PC-9 (cell line): ENCODE data around the gene DPP4. TPM values are rescaled to one million over a fixed set of nuclear protein-coding genes. Genes with fewer than 3 reads are reported as not detected.
A peak's percentile ranks its signal among the peaks of the same experiment; 100 is the strongest.

Experiments used
- BruUV-seq: library from RNA; stranded (reverse); fragments of 400-500 nt; replicated peaks from 2 replicates; lab custom pipeline; 2021; lab: Mats Ljungman, UMichigan
- CTCF ChIA-PET: fragments of 300-600 bp; sonication (Branson Sonifier 250); formaldehyde crosslinking; loops from one replicate; lab custom pipeline; 2022; ENCODE audit warnings: antibody characterized with exemption; lab: Charles Lee
- POLR2A ChIA-PET: fragments of 300-600 bp; sonication (Branson Sonifier 250); formaldehyde crosslinking; loops from one replicate; lab custom pipeline; 2022; ENCODE audit warnings: antibody characterized with exemption; ENCODE audit not compliant: unreplicated experiment; lab: Charles Lee
- DNase-seq, 2 experiments: peaks; one replicate each; pipeline versions ENCODE4 v3.0.0 to v3.0.0-alpha.2; 2015 to 2022; ENCODE audit warnings: mixed read lengths in 1 of 2
- H2AFZ ChIP-seq: fragments of 200-600 bp; sonication (generic); 2 replicates; pipeline ENCODE4 v1.8.1; 2017; ENCODE audit warnings: antibody characterized with exemption
- H3F3A ChIP-seq: fragments of 200-600 bp; sonication (generic); 2 replicates; pipeline ENCODE4 v1.8.1; 2017; ENCODE audit warnings: antibody characterized with exemption, mild to moderate bottlenecking, low read depth; ENCODE audit not compliant: insufficient read depth
- H3K27ac ChIP-seq: fragments of 200-600 bp; sonication (generic); 2 replicates; pipeline ENCODE4 v1.6.1; 2016; ENCODE audit warnings: mixed run types
- H3K27me3 ChIP-seq: fragments of 200-600 bp; sonication (generic); 2 replicates; pipeline ENCODE4 v1.6.1; 2016; ENCODE audit warnings: low read depth, mixed run types; ENCODE audit not compliant: insufficient read depth
- H3K36me3 ChIP-seq: fragments of 200-600 bp; sonication (generic); 2 replicates; pipeline ENCODE4 v1.6.1; 2016; ENCODE audit warnings: low read depth, mixed run types
- H3K4me1 ChIP-seq: fragments of 200-600 bp; sonication (generic); replicated peaks from 2 replicates; pipeline ENCODE4 v1.6.1; 2016; ENCODE audit warnings: mixed run types; ENCODE audit not compliant: insufficient read depth
- H3K4me2 ChIP-seq: fragments of 200-600 bp; sonication (generic); 2 replicates; pipeline ENCODE4 v1.6.1; 2017; ENCODE audit warnings: mixed run types
- H3K4me3 ChIP-seq: fragments of 200-600 bp; sonication (generic); 2 replicates; pipeline ENCODE4 v1.6.1; 2016; ENCODE audit warnings: mixed run types
- H3K79me2 ChIP-seq: fragments of 200-600 bp; sonication (generic); 2 replicates; pipeline ENCODE4 v1.6.1; 2017; ENCODE audit warnings: low read depth, mixed run types
- H3K9me2 ChIP-seq: fragments of 200-600 bp; sonication (generic); 2 replicates; pipeline ENCODE4 v1.8.1; 2017; ENCODE audit warnings: mild to moderate bottlenecking; ENCODE audit not compliant: insufficient read depth
- H3K9me3 ChIP-seq: fragments of 200-600 bp; sonication (generic); 2 replicates; pipeline ENCODE4 v1.8.1; 2016; ENCODE audit warnings: low read depth; ENCODE audit not compliant: insufficient read depth
- H4K20me1 ChIP-seq: fragments of 200-600 bp; sonication (generic); 2 replicates; pipeline ENCODE4 v1.8.1; 2017; ENCODE audit not compliant: insufficient read depth
- CTCF ChIP-seq: fragments of 200-600 bp; sonication (generic); conservative IDR thresholded peaks from 2 replicates; pipeline ENCODE4 v1.6.1; 2017; ENCODE audit warnings: mixed run types, antibody characterized with exemption, mild to moderate bottlenecking, moderate library complexity
- EZH2 ChIP-seq: fragments of 200-600 bp; sonication (generic); IDR thresholded peaks from 2 replicates; pipeline ENCODE4 v1.8.0; 2017; ENCODE audit warnings: antibody characterized with exemption, low read depth
- intact Hi-C: fragments of 100-400 bp; cut with micrococcal nuclease; formaldehyde crosslinking; loops from one replicate; pipeline ENCODE4 v1.10.0; 2022; ENCODE audit not compliant: unreplicated experiment
- total RNA-seq: library from RNA; stranded (reverse); gene quantifications from 2 replicates; pipeline ENCODE4 v1.2.3, GENCODE V29; 2021

The DPP4 gene
- total RNA-seq, 1 experiment from 2014 or later = 0.35 TPM

DNA sequence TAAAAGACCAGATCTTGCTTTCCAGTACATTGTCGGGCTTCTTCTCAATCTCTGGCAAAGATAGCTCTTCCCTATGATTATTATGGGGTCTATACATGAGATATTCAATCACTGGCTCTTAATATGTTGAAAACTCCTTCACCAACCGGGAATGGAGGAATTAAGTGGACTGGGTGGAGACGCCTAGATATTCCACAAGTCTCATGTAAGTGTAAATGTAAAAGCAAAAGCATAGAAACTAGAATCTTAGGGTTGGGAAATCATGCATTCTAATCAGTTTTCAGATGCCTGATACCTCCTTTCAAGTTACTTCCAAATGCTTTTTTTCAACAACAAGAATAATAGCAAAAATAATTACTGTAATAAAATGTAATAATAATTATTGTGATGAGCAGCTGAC lies 38.0 kb downstream of the DPP4 start:
- Histone ChIP-seq H3K36me3 (no peaks in the 10 kb centered on the region), H3K9me2 (no peaks in the 10 kb centered on the region), H3K4me1 (no peaks in the 10 kb centered on the region), H3K27ac (no peak overlapping the region), H3K79me2 (no peaks in the 10 kb centered on the region), H3K27me3 (no peaks in the 10 kb centered on the region), H3K9me3 (no peaks in the 10 kb centered on the region), H2AFZ (no peak overlapping the region), H3K4me3 (no peak overlapping the region), H3F3A (no peaks in the 10 kb centered on the region), H4K20me1 (no peaks in the 10 kb centered on the region), H3K4me2 (no peak overlapping the region)
- no peak for DNase-seq
- CTCF ChIA-PET = no interaction called here
- POLR2A ChIA-PET = interaction anchor here (0.6 kb wide), 1 partner anchor 48 kb away, joined by 3 read pairs; no protein-coding TSS in a partner anchor
- no TSS peak for BruUV-seq
- TF ChIP-seq CTCF = no peak
- intact Hi-C loops = no loop called here

DNA sequence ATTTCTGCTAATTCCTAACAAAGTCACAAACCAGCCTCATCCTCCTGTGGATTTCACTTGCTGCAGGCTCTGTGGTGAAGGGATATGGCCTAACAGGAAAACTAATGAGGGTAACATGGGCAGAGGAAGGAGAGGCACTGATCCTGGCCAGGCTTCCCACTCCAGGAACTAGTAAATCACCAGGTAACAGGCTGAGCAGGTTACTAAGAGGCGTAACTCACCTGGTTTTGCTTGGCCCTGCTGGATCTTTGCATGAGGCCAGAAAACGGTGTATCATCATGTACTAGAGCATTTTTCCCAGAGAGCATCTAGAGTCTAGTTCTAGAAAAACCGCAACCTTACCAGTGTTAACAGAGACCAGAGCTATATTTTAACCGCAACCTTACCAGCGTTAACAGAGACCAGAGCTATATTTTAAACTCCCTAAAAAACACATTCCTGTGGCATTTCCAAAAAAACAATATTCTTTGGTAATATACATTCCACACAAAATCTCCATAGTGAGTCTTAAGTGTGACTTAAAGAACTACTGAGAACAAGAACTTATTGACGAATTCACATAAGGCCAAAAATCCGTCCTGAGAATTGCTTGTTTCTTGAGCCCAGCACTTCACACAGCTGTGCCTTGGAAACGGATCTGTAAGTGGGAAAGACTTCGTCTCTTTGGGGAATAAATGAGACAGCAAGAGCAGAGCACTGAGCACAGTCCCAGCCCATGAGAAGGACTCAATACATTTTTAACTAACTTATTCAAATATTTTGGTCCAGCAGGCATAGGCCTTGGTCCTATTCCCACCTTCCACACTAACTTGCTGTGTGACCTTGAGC lies 43.4 kb downstream of the DPP4 start:
- no TSS peak for BruUV-seq
- H3K36me3 ChIP-seq = no peaks in the 10 kb centered on the region

DNA sequence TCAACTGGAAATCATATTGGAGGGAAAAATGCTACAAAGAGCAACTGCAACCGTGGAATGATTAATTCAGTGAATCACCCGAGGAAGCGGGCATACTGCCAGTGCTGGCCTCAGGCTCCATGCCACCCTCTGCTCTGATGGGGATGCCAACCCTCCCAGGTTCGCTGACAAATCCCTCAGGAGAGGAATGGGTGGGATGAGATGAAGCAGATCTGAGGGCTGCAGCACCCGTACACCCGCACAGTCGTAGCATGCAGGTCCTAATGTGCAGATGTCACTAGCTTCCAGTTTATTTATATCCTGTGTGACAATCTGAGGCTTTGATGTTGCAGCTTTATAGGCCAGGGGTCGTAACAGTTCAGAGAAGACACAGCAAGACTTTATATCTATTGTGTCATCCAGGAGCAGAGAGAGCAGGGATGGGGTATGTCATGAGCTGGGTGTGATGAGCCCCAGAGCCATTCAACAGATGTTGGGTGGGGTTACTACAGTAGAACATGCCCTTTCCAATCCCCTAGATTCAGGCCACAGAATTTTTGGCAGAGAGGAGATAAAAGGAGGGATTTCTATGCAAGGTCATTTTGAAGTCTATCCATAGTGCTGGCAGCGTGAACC lies 44.6 kb downstream of the DPP4 start:
- CTCF ChIA-PET = no interaction called here

More for the DNA sequence above, 43.4 kb downstream of the DPP4 start:
- Histone ChIP-seq H3F3A (no peaks in the 10 kb centered on the region), H3K27me3 (no peaks in the 10 kb centered on the region), H3K79me2 (no peaks in the 10 kb centered on the region), H3K4me1 (no peaks in the 10 kb centered on the region; the same call in 1 of the 2 replicates), H3K9me2 (no peaks in the 10 kb centered on the region), H3K27ac (no peak overlapping the region), H3K4me2 (no peak overlapping the region), H2AFZ (no peak overlapping the region), H3K9me3 (no peaks in the 10 kb centered on the region), H3K4me3 (no peak overlapping the region), H4K20me1 (no peaks in the 10 kb centered on the region)
- no peak for DNase-seq
- ChIA-PET CTCF (no interaction called here), POLR2A (no interaction called here)
- intact Hi-C loops = no loop called here
- TF ChIP-seq CTCF = no peak
- TF ChIP-seq EZH2 = no peak

More for the DNA sequence above, 44.6 kb downstream of the DPP4 start:
- Histone ChIP-seq H3K9me2 (no peaks in the 10 kb centered on the region), H2AFZ (no peak overlapping the region), H3K27me3 (no peaks in the 10 kb centered on the region), H3K4me1 (no peaks in the 10 kb centered on the region; the same call in 1 of the 2 replicates), H3K79me2 (no peaks in the 10 kb centered on the region), H3K4me3 (no peak overlapping the region), H3K27ac (no peak overlapping the region), H3F3A (no peaks in the 10 kb centered on the region), H3K36me3 (no peaks in the 10 kb centered on the region), H3K9me3 (no peaks in the 10 kb centered on the region), H3K4me2 (no peak overlapping the region), H4K20me1 (no peaks in the 10 kb centered on the region)
- TF ChIP-seq EZH2 = no peak
- POLR2A ChIA-PET = no interaction called here
- intact Hi-C loops = no loop called here
- peak in 1 of 2 experiments; percentile 40 for DNase-seq
- BruUV-seq = no TSS peak
